ENCODE measurements around the gene PDE4A. TPM values are rescaled to one million over a fixed set of nuclear protein-coding genes. Genes with fewer than 3 reads are reported as not detected.

PDE4A gene
- total RNA-seq, 4 donors from 2014 or later = 3.3 to 7.2 (median 5.1) TPM

GRCh38 chr19:10502524-10503001, 82.2 kb downstream of the PDE4A start:
- Histone ChIP-seq H3K36me3 (peaks cover 0 to 11% (median 0%) of the 10 kb centered on the region in 3 donors), H3K27ac (peak overlapping the region; percentile 97 to 99 (median 98)), H3K4me1 (peaks cover 0 to 48% (median 11%) of the 10 kb centered on the region in 4 donors), H3K27me3 (no peaks in the 10 kb centered on the region), H3K9me3 (no peaks in the 10 kb centered on the region), H3K4me3 (peak overlapping the region; percentile 79 to 100 (median 96))
- peak; percentile 89 to 97 (median 92) for DNase-seq
- TF ChIP-seq CTCF (IDR thresholded peaks at IDR 0.05) (peak in 2 of 6 experiments; percentile 13 to 27), POLR2A (IDR thresholded peaks at IDR 0.05) (peak; percentile 61 to 70)

GRCh38 chr19:10503002-10503789, 82.9 kb downstream of the PDE4A start, which contains the start of gene KEAP1:
KEAP1 (minus strand) TSS chr19:10503356; CDS start chr19:10500033, 3,323 bp downstream.
- Histone ChIP-seq H3K9me3 (no peaks in the 10 kb centered on the region), H3K4me1 (peaks cover 0 to 42% (median 11%) of the 10 kb centered on the region in 4 donors), H3K27me3 (no peaks in the 10 kb centered on the region), H3K36me3 (peaks cover 0 to 10% (median 0%) of the 10 kb centered on the region in 3 donors), H3K4me3 (peak within 1 kb of the TSS; percentile 79 to 100 (median 96)), H3K27ac (peak within 1 kb of the TSS; percentile 97 to 99 (median 98))
- DNase-seq = peak; percentile 36 to 70 (median 64)
- TF ChIP-seq POLR2A (IDR thresholded peaks at IDR 0.05) (no peak), CTCF (IDR thresholded peaks at IDR 0.05) (no peak)

- H3K4me3 ChIP-seq = no peak overlapping the region
- H3K4me1 ChIP-seq = peaks cover 0 to 17% (median 5%) of the 10 kb centered on the region in 4 donors
- H3K27me3 ChIP-seq = no peaks in the 10 kb centered on the region
- no peaks in the 10 kb centered on the region for H3K36me3 ChIP-seq
- DNase-seq = peak; percentile 73 to 91 (median 82)
- TF ChIP-seq CTCF (IDR thresholded peaks at IDR 0.05) (peak; percentile 47 to 79 (median 76)), POLR2A (IDR thresholded peaks at IDR 0.05) (no peak)
- no peaks in the 10 kb centered on the region for H3K9me3 ChIP-seq
- no peak overlapping the region for H3K27ac ChIP-seq
These were observed 85.4 kb downstream of the PDE4A start for GRCh38 chr19:10505583-10506229.

GRCh38 chr19:10508036-10508435, 87.7 kb downstream of the PDE4A start:
- no peak overlapping the region for H3K27ac ChIP-seq
- no peaks in the 10 kb centered on the region for H3K9me3 ChIP-seq
- no peak for TF ChIP-seq POLR2A (IDR thresholded peaks at IDR 0.05)
- TF ChIP-seq CTCF (IDR thresholded peaks at IDR 0.05) = no peak
- no peak for DNase-seq
- no peaks in the 10 kb centered on the region for H3K36me3 ChIP-seq
- H3K27me3 ChIP-seq = no peaks in the 10 kb centered on the region
- no peak overlapping the region for H3K4me3 ChIP-seq
- H3K4me1 ChIP-seq = peaks cover 0 to 6% (median 3%) of the 10 kb centered on the region in 4 donors

- H3K9me3 ChIP-seq = no peaks in the 10 kb centered on the region
- no peaks in the 10 kb centered on the region for H3K36me3 ChIP-seq
- peaks cover 0 to 6% (median 3%) of the 10 kb centered on the region in 4 donors for H3K4me1 ChIP-seq
- H3K27ac ChIP-seq = no peak overlapping the region
- no peak for TF ChIP-seq CTCF (IDR thresholded peaks at IDR 0.05)
- DNase-seq = no peak
- H3K27me3 ChIP-seq = peaks cover 0 to 7% of the 10 kb centered on the region in 2 donors
- no peak overlapping the region for H3K4me3 ChIP-seq
These were observed 88.4 kb downstream of the PDE4A start for GRCh38 chr19:10508707-10509106.
